Fibroblast of lung (primary cell): ENCODE measurements around the gene PCIF1. TPM values are rescaled to one million over a fixed set of nuclear protein-coding genes. Genes with fewer than 3 reads are reported as not detected.

Experiments used
- DNase-seq, 2 donors: peaks; one replicate each; pipeline versions ENCODE4 v3.0.0 to v3.0.0-alpha.2; 2010; ENCODE audit warnings: low read depth in 2 of 2
- H2AFZ ChIP-seq: 2 replicates; pipeline ENCODE4 v1.5.1; 2012; ENCODE audit warnings: low read length, control low read depth, inconsistent platforms
- H3K27ac ChIP-seq: 2 replicates; pipeline ENCODE4 v1.5.1; 2011; ENCODE audit warnings: low read length, control low read depth; ENCODE audit not compliant: insufficient read depth
- H3K27me3 ChIP-seq: 2 replicates; pipeline ENCODE4 v1.5.1; 2011; ENCODE audit warnings: mild to moderate bottlenecking, low read length; ENCODE audit not compliant: control insufficient read depth, insufficient read depth
- H3K36me3 ChIP-seq: 2 replicates; pipeline ENCODE4 v1.5.1; 2011; ENCODE audit warnings: low read length; ENCODE audit not compliant: control insufficient read depth, insufficient read depth
- H3K4me1 ChIP-seq: 2 replicates; pipeline ENCODE4 v1.5.1; 2011; ENCODE audit warnings: low read length; ENCODE audit not compliant: control insufficient read depth, insufficient read depth; ENCODE audit errors: extremely low read depth
- H3K4me2 ChIP-seq: 2 replicates; pipeline ENCODE4 v1.5.1; 2011; ENCODE audit warnings: low read length, control low read depth; ENCODE audit not compliant: insufficient read depth; ENCODE audit errors: extremely low read depth
- H3K4me3 ChIP-seq, 4 experiments: fragments of 200-600 bp in 1 of 4; sonication (generic) in 1 of 4; replicated peaks in 1 of 4; 2 replicates each; pipeline ENCODE4 v1.5.1; 2011 to 2016; ENCODE audit warnings: low read length in 4 of 4, low read depth in 3 of 4, mild to moderate bottlenecking in 3 of 4, control low read depth in 2 of 4, inconsistent platforms in 1 of 4, mixed read lengths in 1 of 4; ENCODE audit not compliant: insufficient read depth in 1 of 4; ENCODE audit errors: control extremely low read depth in 1 of 4
- H3K79me2 ChIP-seq: 2 replicates; pipeline ENCODE4 v1.5.1; 2012; ENCODE audit warnings: mild to moderate bottlenecking, low read length, inconsistent platforms; ENCODE audit not compliant: control insufficient read depth, insufficient read depth
- H3K9ac ChIP-seq: 2 replicates; pipeline ENCODE4 v1.5.1; 2011; ENCODE audit warnings: mild to moderate bottlenecking, low read length, control low read depth; ENCODE audit not compliant: insufficient read depth
- H3K9me3 ChIP-seq: 2 replicates; pipeline ENCODE4 v1.5.1; 2012; ENCODE audit warnings: low read depth, low read length; ENCODE audit not compliant: control insufficient read depth, insufficient read depth
- H4K20me1 ChIP-seq: 2 replicates; pipeline ENCODE4 v1.5.1; 2011; ENCODE audit warnings: low read length; ENCODE audit not compliant: control insufficient read depth, insufficient read depth; ENCODE audit errors: extremely low read depth
- CTCF ChIP-seq, 2 donors: IDR thresholded peaks in 1 of 2; conservative IDR thresholded peaks in 1 of 2; 1 replicate in 1 of 2; 2 replicates in 1 of 2; pipeline ENCODE4 v1.5.1; 2011 to 2012; ENCODE audit warnings: low read length in 2 of 2, control low read depth in 1 of 2, inconsistent platforms in 1 of 2, low read depth in 1 of 2, mild to moderate bottlenecking in 1 of 2
- EZH2 ChIP-seq: IDR thresholded peaks from 2 replicates; pipeline ENCODE4 v1.5.1; 2012; ENCODE audit warnings: low read length, control low read depth, mild to moderate bottlenecking; ENCODE audit errors: missing control alignments
- polyA plus RNA-seq, 2 donors: library from polyadenylated mRNA; depleted of rRNA in 1 of 2; stranded (reverse) in 1 of 2; unstranded in 1 of 2; fragments of >200 nt; gene quantifications; 2 replicates each; pipeline ENCODE4 v1.2.1, GENCODE V29; 2011 to 2012; ENCODE audit warnings: missing spikeins in 1 of 2
- total RNA-seq: library from RNA; depleted of rRNA; stranded (reverse); fragments of >200 nt; gene quantifications from 2 replicates; pipeline ENCODE4 v1.2.1, GENCODE V29; 2014

The PCIF1 gene
- total and polyA plus RNA-seq, 2 donors (not counting 1 experiment from before 2014, with no cell fraction given): 9.9 to 16.0 TPM

- Histone ChIP-seq H2AFZ (no peak overlapping the region), H3K4me2 (no peak overlapping the region), H3K9ac (no peak overlapping the region), H3K79me2 (peaks cover 17% of the 10 kb centered on the region), H3K4me3 (no peak overlapping the region), H4K20me1 (no peaks in the 10 kb centered on the region), H3K27me3 (no peaks in the 10 kb centered on the region), H3K36me3 (peaks cover 43% of the 10 kb centered on the region), H3K4me1 (peaks cover 10% of the 10 kb centered on the region), H3K27ac (no peak overlapping the region), H3K9me3 (no peaks in the 10 kb centered on the region)
- TF ChIP-seq CTCF (conservative IDR thresholded peaks at IDR 0.05 in 1 of 2, IDR thresholded peaks at IDR 0.05 in 1 of 2; ENCODE audit: low read depth in 1 of 2, low read length in 2 of 2): no peak
- TF ChIP-seq EZH2: no peak
- no peak for DNase-seq
Observed at GRCh38 chr20:45965169-45966002, 30.9 kb downstream of the PCIF1 start.

- Histone ChIP-seq H3K36me3 (peaks cover 34% of the 10 kb centered on the region), H3K9me3 (no peaks in the 10 kb centered on the region)
Observed at GRCh38 chr20:45967551-45968080, 33.1 kb downstream of the PCIF1 start.

More at GRCh38 chr20:45967551-45968080, 33.1 kb downstream of the PCIF1 start:
- Histone ChIP-seq H3K79me2 (peaks cover 29% of the 10 kb centered on the region), H2AFZ (no peak overlapping the region), H3K27ac (no peak overlapping the region), H3K27me3 (no peaks in the 10 kb centered on the region), H3K4me3 (no peak overlapping the region), H3K4me1 (peaks cover 12% of the 10 kb centered on the region), H4K20me1 (no peaks in the 10 kb centered on the region), H3K4me2 (no peak overlapping the region), H3K9ac (no peak overlapping the region)
- no peak for TF ChIP-seq CTCF (conservative IDR thresholded peaks at IDR 0.05 in 1 of 2, IDR thresholded peaks at IDR 0.05 in 1 of 2; ENCODE audit: low read depth in 1 of 2, low read length in 2 of 2)
- TF ChIP-seq EZH2: no peak
- no peak for DNase-seq
